ENCODE data around the gene DNAH2. TPM values are rescaled to one million over a fixed set of nuclear protein-coding genes. Genes with fewer than 3 reads are reported as not detected.
A peak's percentile ranks its signal among the peaks of the same experiment; 100 is the strongest.

DNAH2 gene
- 1.8 TPM for polyA plus RNA-seq (2013)

- peak; percentile 63 to 84 (median 82) for DNase-seq
- Histone ChIP-seq H3K4me3 (ENCODE audit: control insufficient read depth in 1 of 7, extremely low read depth in 1 of 7, insufficient read depth in 4 of 7, low read depth in 2 of 7, low read length in 6 of 7) (peak within 1 kb of the TSS; percentile 40 to 79 (median 66)), H3K4me1 (ENCODE audit: control extremely low read depth in 1 of 4, control insufficient read depth in 4 of 4, insufficient read depth in 4 of 4, low read length in 3 of 4) (peaks cover 0 to 39% (median 30%) of the 10 kb centered on the region in 4 experiments), H3K9me3 (ENCODE audit: control extremely low read depth in 1 of 5, control insufficient read depth in 4 of 5, insufficient read depth in 2 of 5, low read depth in 1 of 5, low read length in 4 of 5) (no peaks in the 10 kb centered on the region), H3K27ac (ENCODE audit: insufficient read depth in 1 of 2, low read depth in 1 of 2, low read length in 2 of 2, poor library complexity in 1 of 2, severe bottlenecking in 2 of 2) (no peak within 1 kb of the TSS), H3K36me3 (ENCODE audit: control insufficient read depth in 4 of 4, insufficient read depth in 4 of 4, low read length in 3 of 4) (no peaks in the 10 kb centered on the region), H3K27me3 (replicated peaks in 2 of 5; ENCODE audit: control insufficient read depth in 4 of 5, insufficient read depth in 5 of 5, low read length in 4 of 5) (peaks cover 0 to 12% (median 8%) of the 10 kb centered on the region in 5 experiments)
- WGBS (ENCODE audit: insufficient coverage): 0% methylated on average over 38 of the region's 64 CpGs
- ChIA-PET CTCF (interaction anchor here (0.7 to 5.9 kb wide), 13 partner anchors 8 to 97 kb away, joined by 3 to 38 read pairs (median 3); partner anchors contain the start of genes ATP1B2, SAT2, TP53 and WRAP53), POLR2A (interaction anchor here (1.0 kb wide), 2 partner anchors 29 to 30 kb away, joined by 3 to 4 read pairs; partner anchors contain the start of gene WRAP53)
These were observed at the start of gene DNAH2 for GRCh38 chr17:7716901-7717755. Gene DNAH2 (plus strand): TSS chr17:7717744. CDS start chr17:7719735, 1,991 bp downstream.

- ChIA-PET POLR2A (no interaction called here), CTCF (interaction anchor here (0.7 to 2.1 kb wide), 3 partner anchors 10 to 70 kb away, joined by 3 to 8 read pairs (median 3); partner anchors contain the start of gene ATP1B2)
- H3K27ac ChIP-seq (ENCODE audit: insufficient read depth in 1 of 2, low read depth in 1 of 2, low read length in 2 of 2, poor library complexity in 1 of 2, severe bottlenecking in 2 of 2): no peak overlapping the region
- no peaks in the 10 kb centered on the region for H3K4me1 ChIP-seq (ENCODE audit: control extremely low read depth in 1 of 4, control insufficient read depth in 4 of 4, insufficient read depth in 4 of 4, low read length in 3 of 4)
- H3K36me3 ChIP-seq (ENCODE audit: control insufficient read depth in 4 of 4, insufficient read depth in 4 of 4, low read length in 3 of 4): peaks cover 16 to 60% (median 48%) of the 10 kb centered on the region in 4 experiments
- DNase-seq: no peak
- WGBS (ENCODE audit: insufficient coverage): 97% methylated on average over 6 of the region's 7 CpGs
- no peak overlapping the region for H3K4me3 ChIP-seq (ENCODE audit: control insufficient read depth in 1 of 7, extremely low read depth in 1 of 7, insufficient read depth in 4 of 7, low read depth in 2 of 7, low read length in 6 of 7)
- H3K27me3 ChIP-seq (replicated peaks in 2 of 5; ENCODE audit: control insufficient read depth in 4 of 5, insufficient read depth in 5 of 5, low read length in 4 of 5): no peaks in the 10 kb centered on the region
- peaks cover 0 to 3% (median 3%) of the 10 kb centered on the region in 5 experiments for H3K9me3 ChIP-seq (ENCODE audit: control extremely low read depth in 1 of 5, control insufficient read depth in 4 of 5, insufficient read depth in 2 of 5, low read depth in 1 of 5, low read length in 4 of 5)
These were observed 49.1 kb upstream of the DNAH2 start for GRCh38 chr17:7668482-7668881.

- ChIA-PET CTCF (interaction anchor here (0.9 to 3.3 kb wide), 5 partner anchors 9 to 41 kb away, joined by 3 to 13 read pairs (median 5); partner anchors contain the start of genes TP53 and WRAP53), POLR2A (no interaction called here)
- Histone ChIP-seq H3K36me3 (ENCODE audit: control insufficient read depth in 4 of 4, insufficient read depth in 4 of 4, low read length in 3 of 4) (peaks cover 18 to 67% (median 62%) of the 10 kb centered on the region in 4 experiments), H3K4me1 (ENCODE audit: control extremely low read depth in 1 of 4, control insufficient read depth in 4 of 4, insufficient read depth in 4 of 4, low read length in 3 of 4) (no peaks in the 10 kb centered on the region), H3K4me3 (ENCODE audit: control insufficient read depth in 1 of 7, extremely low read depth in 1 of 7, insufficient read depth in 4 of 7, low read depth in 2 of 7, low read length in 6 of 7) (no peak overlapping the region), H3K27me3 (replicated peaks in 2 of 5; ENCODE audit: control insufficient read depth in 4 of 5, insufficient read depth in 5 of 5, low read length in 4 of 5) (no peaks in the 10 kb centered on the region), H3K27ac (ENCODE audit: insufficient read depth in 1 of 2, low read depth in 1 of 2, low read length in 2 of 2, poor library complexity in 1 of 2, severe bottlenecking in 2 of 2) (no peak overlapping the region), H3K9me3 (ENCODE audit: control extremely low read depth in 1 of 5, control insufficient read depth in 4 of 5, insufficient read depth in 2 of 5, low read depth in 1 of 5, low read length in 4 of 5) (peaks cover 0 to 11% (median 10%) of the 10 kb centered on the region in 5 experiments)
- DNase-seq: peak; percentile 16 to 65 (median 40)
- 100% methylated on average over 1 of the region's 2 CpGs for WGBS (ENCODE audit: insufficient coverage)
These were observed 44.3 kb upstream of the DNAH2 start for GRCh38 chr17:7673239-7673638.

GRCh38 chr17:7674934-7675333, 42.6 kb upstream of the DNAH2 start:
- Histone ChIP-seq H3K4me1 (ENCODE audit: control extremely low read depth in 1 of 4, control insufficient read depth in 4 of 4, insufficient read depth in 4 of 4, low read length in 3 of 4) (no peaks in the 10 kb centered on the region), H3K4me3 (ENCODE audit: control insufficient read depth in 1 of 7, extremely low read depth in 1 of 7, insufficient read depth in 4 of 7, low read depth in 2 of 7, low read length in 6 of 7) (no peak overlapping the region), H3K9me3 (ENCODE audit: control extremely low read depth in 1 of 5, control insufficient read depth in 4 of 5, insufficient read depth in 2 of 5, low read depth in 1 of 5, low read length in 4 of 5) (peaks cover 0 to 11% (median 10%) of the 10 kb centered on the region in 5 experiments), H3K27me3 (replicated peaks in 2 of 5; ENCODE audit: control insufficient read depth in 4 of 5, insufficient read depth in 5 of 5, low read length in 4 of 5) (no peaks in the 10 kb centered on the region), H3K27ac (ENCODE audit: insufficient read depth in 1 of 2, low read depth in 1 of 2, low read length in 2 of 2, poor library complexity in 1 of 2, severe bottlenecking in 2 of 2) (no peak overlapping the region), H3K36me3 (ENCODE audit: control insufficient read depth in 4 of 4, insufficient read depth in 4 of 4, low read length in 3 of 4) (peaks cover 13 to 55% (median 50%) of the 10 kb centered on the region in 4 experiments)
- POLR2A ChIA-PET: interaction anchor here (0.7 kb wide), 1 partner anchor 8 kb away, joined by 4 read pairs; no protein-coding TSS in a partner anchor
- 97% methylated on average over 11 of the region's 14 CpGs for WGBS (ENCODE audit: insufficient coverage)
- CTCF ChIA-PET: interaction anchor here (1.0 to 3.4 kb wide), 4 partner anchors 10 to 43 kb away, joined by 3 to 13 read pairs (median 7); partner anchors contain the start of gene WRAP53
- DNase-seq: no peak

GRCh38 chr17:7676533-7676932, 41.0 kb upstream of the DNAH2 start:
- DNase-seq: no peak
- H3K27me3 ChIP-seq (replicated peaks in 2 of 5; ENCODE audit: control insufficient read depth in 4 of 5, insufficient read depth in 5 of 5, low read length in 4 of 5): no peaks in the 10 kb centered on the region
- H3K4me3 ChIP-seq (ENCODE audit: control insufficient read depth in 1 of 7, extremely low read depth in 1 of 7, insufficient read depth in 4 of 7, low read depth in 2 of 7, low read length in 6 of 7): no peak overlapping the region
- ChIA-PET CTCF (interaction anchor here (1.1 to 3.4 kb wide), 3 partner anchors 11 to 45 kb away, joined by 3 to 11 read pairs (median 3); partner anchors contain the start of gene TP53), POLR2A (no interaction called here)
- WGBS (ENCODE audit: insufficient coverage): 90% methylated on average over 2 of the region's 5 CpGs
- H3K9me3 ChIP-seq (ENCODE audit: control extremely low read depth in 1 of 5, control insufficient read depth in 4 of 5, insufficient read depth in 2 of 5, low read depth in 1 of 5, low read length in 4 of 5): peaks cover 0 to 11% (median 10%) of the 10 kb centered on the region in 5 experiments
- no peaks in the 10 kb centered on the region for H3K4me1 ChIP-seq (ENCODE audit: control extremely low read depth in 1 of 4, control insufficient read depth in 4 of 4, insufficient read depth in 4 of 4, low read length in 3 of 4)
- H3K36me3 ChIP-seq (ENCODE audit: control insufficient read depth in 4 of 4, insufficient read depth in 4 of 4, low read length in 3 of 4): peaks cover 13 to 46% (median 42%) of the 10 kb centered on the region in 4 experiments
- no peak overlapping the region for H3K27ac ChIP-seq (ENCODE audit: insufficient read depth in 1 of 2, low read depth in 1 of 2, low read length in 2 of 2, poor library complexity in 1 of 2, severe bottlenecking in 2 of 2)

GRCh38 chr17:7677388-7678067, 40.0 kb upstream of the DNAH2 start:
- DNase-seq: no peak
- H3K9me3 ChIP-seq (ENCODE audit: control extremely low read depth in 1 of 5, control insufficient read depth in 4 of 5, insufficient read depth in 2 of 5, low read depth in 1 of 5, low read length in 4 of 5): peaks cover 0 to 11% (median 10%) of the 10 kb centered on the region in 5 experiments
- H3K27me3 ChIP-seq (replicated peaks in 2 of 5; ENCODE audit: control insufficient read depth in 4 of 5, insufficient read depth in 5 of 5, low read length in 4 of 5): no peaks in the 10 kb centered on the region
- peaks cover 13 to 41% (median 38%) of the 10 kb centered on the region in 4 experiments for H3K36me3 ChIP-seq (ENCODE audit: control insufficient read depth in 4 of 4, insufficient read depth in 4 of 4, low read length in 3 of 4)
- WGBS (ENCODE audit: insufficient coverage): 98% methylated on average over 10 of the region's 10 CpGs
- H3K27ac ChIP-seq (ENCODE audit: insufficient read depth in 1 of 2, low read depth in 1 of 2, low read length in 2 of 2, poor library complexity in 1 of 2, severe bottlenecking in 2 of 2): no peak overlapping the region
- H3K4me1 ChIP-seq (ENCODE audit: control extremely low read depth in 1 of 4, control insufficient read depth in 4 of 4, insufficient read depth in 4 of 4, low read length in 3 of 4): no peaks in the 10 kb centered on the region
- H3K4me3 ChIP-seq (ENCODE audit: control insufficient read depth in 1 of 7, extremely low read depth in 1 of 7, insufficient read depth in 4 of 7, low read depth in 2 of 7, low read length in 6 of 7): no peak overlapping the region
- ChIA-PET POLR2A (no interaction called here), CTCF (interaction anchor here (3.4 kb wide), 1 partner anchor 46 kb away, joined by 11 read pairs; no protein-coding TSS in a partner anchor)
